H4 (cell line): ENCODE measurements around the gene TFPI2. TPM values are rescaled to one million over a fixed set of nuclear protein-coding genes. Genes with fewer than 3 reads are reported as not detected.
"Not testable (repeated sequence)": the region's sequence is repeated elsewhere in the genome, so short reads cannot be mapped to it uniquely, and the experiment has no call there.

Experiments
- DNase-seq: peaks from one replicate; pipeline ENCODE4 v3.0.0-alpha.2; 2015; ENCODE audit warnings: low spot score
- total RNA-seq: library from RNA; depleted of rRNA; stranded (reverse); fragments of >200 nt; shearing (Covaris generic); gene quantifications from 2 replicates; pipeline ENCODE4 v1.2.3, GENCODE V29; 2014; rRNA removed

Gene TFPI2
- 16.0 and 18.0 TPM in 2 replicates for total RNA-seq

GRCh38 chr7:93890464-93891068, at the start of gene TFPI2:
Gene TFPI2 (minus strand): TSS chr7:93890753. CDS start chr7:93890678, 75 bp downstream.
- DNase-seq = peak; percentile 52

- no peak for DNase-seq
Measured at GRCh38 chr7:93938293-93938692, 47.7 kb upstream of the TFPI2 start.

GRCh38 chr7:93937818-93938217, 47.3 kb upstream of the TFPI2 start:
- DNase-seq = no peak

GRCh38 chr7:93935102-93935501, 44.5 kb upstream of the TFPI2 start:
- DNase-seq = no peak

- DNase-seq = no peak
Measured at GRCh38 chr7:93933156-93933555, 42.6 kb upstream of the TFPI2 start.

GRCh38 chr7:93931655-93932054, 41.1 kb upstream of the TFPI2 start:
- DNase-seq = no peak

- DNase-seq = no peak
Measured at GRCh38 chr7:93927585-93927984, 37.0 kb upstream of the TFPI2 start.

- DNase-seq = no peak
Measured at GRCh38 chr7:93926800-93927199, 36.2 kb upstream of the TFPI2 start.

- DNase-seq = no peak
Measured at GRCh38 chr7:93923942-93924341, 33.4 kb upstream of the TFPI2 start.

GRCh38 chr7:93923296-93923695, 32.7 kb upstream of the TFPI2 start:
- DNase-seq = no peak

- peak; percentile 85 for DNase-seq
Measured at GRCh38 chr7:93921607-93922566, 31.3 kb upstream of the TFPI2 start, which contains the start of gene GNG11. Gene GNG11 (plus strand): TSS chr7:93921735. CDS start chr7:93922138, 403 bp downstream.

- no peak for DNase-seq
Measured at GRCh38 chr7:93921186-93921585, 30.6 kb upstream of the TFPI2 start.

GRCh38 chr7:93920496-93921182, 30.1 kb upstream of the TFPI2 start:
- no peak for DNase-seq

GRCh38 chr7:93916315-93916714, 25.8 kb upstream of the TFPI2 start:
- DNase-seq = not testable (repeated sequence)

GRCh38 chr7:93915888-93916287, 25.3 kb upstream of the TFPI2 start:
- not testable (repeated sequence) for DNase-seq

GRCh38 chr7:93915206-93915842, 24.8 kb upstream of the TFPI2 start:
- not testable (repeated sequence) for DNase-seq

- peak; percentile 64 for DNase-seq
Measured at GRCh38 chr7:93914581-93915066, 24.1 kb upstream of the TFPI2 start.

- DNase-seq = no peak
Measured at GRCh38 chr7:93913197-93913596, 22.6 kb upstream of the TFPI2 start.

- not testable (repeated sequence) for DNase-seq
Measured at GRCh38 chr7:93911661-93912060, 21.1 kb upstream of the TFPI2 start.

- not testable (repeated sequence) for DNase-seq
Measured at GRCh38 chr7:93911242-93911641, 20.7 kb upstream of the TFPI2 start.
